ENCODE data around the gene PHTF2.

DNA sequence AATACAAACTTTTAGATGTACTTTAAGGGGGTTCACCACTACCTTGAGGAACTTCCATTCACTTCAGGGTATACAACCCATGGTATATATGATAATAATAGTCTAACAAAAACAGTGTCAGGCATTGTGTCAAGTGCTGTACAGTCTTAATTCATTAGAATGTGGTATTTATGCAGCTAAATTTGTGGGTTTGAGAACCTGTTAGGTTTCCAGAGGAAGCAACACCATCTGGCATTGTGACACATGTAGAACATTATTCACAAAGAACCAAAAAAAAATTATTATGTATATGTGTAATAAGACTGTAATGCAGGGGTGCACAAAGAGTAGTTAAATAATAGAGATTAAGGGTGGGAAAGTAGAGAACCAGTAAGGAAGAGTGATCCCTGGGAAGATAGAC, 26.7 kb upstream of the PHTF2 start:
- TF ChIP-seq SP1 (IDR thresholded peaks at IDR 0.05) (no peak), ARNT (IDR thresholded peaks at IDR 0.05) (no peak), NFRKB (IDR thresholded peaks at IDR 0.05) (no peak), TARDBP (IDR thresholded peaks at IDR 0.05) (no peak), FOXM1 (IDR thresholded peaks at IDR 0.05; ENCODE audit: borderline replicate concordance) (no peak), SUZ12 (IDR thresholded peaks at IDR 0.05) (no peak), FOXK2 (IDR thresholded peaks at IDR 0.05) (no peak)

Measured in HEK293T (cell line).